MM.1S (cell line): ENCODE measurements around the gene CPLX3.

Experiments
- EZH2 ChIP-seq: fragments of 300-600 bp; sonication (generic); optimal IDR thresholded peaks from 2 replicates; pipeline ENCODE3; 2017; ENCODE audit warnings: low read depth, mild to moderate bottlenecking, antibody characterized with exemption, low read length, mixed read lengths
- EZH2phosphoT487 ChIP-seq: fragments of 300-600 bp; sonication (generic); IDR thresholded peaks from 2 replicates; pipeline ENCODE4 v1.6.1; 2018; ENCODE audit warnings: antibody characterized with exemption, low read length
- TF ChIP-seq, protein P1 (sequence below): fragments of 300-600 bp; sonication (generic); IDR thresholded peaks from 2 replicates; pipeline ENCODE4 v1.5.1; 2016; ENCODE audit warnings: antibody characterized with exemption, low read length, mixed read lengths

DNA sequence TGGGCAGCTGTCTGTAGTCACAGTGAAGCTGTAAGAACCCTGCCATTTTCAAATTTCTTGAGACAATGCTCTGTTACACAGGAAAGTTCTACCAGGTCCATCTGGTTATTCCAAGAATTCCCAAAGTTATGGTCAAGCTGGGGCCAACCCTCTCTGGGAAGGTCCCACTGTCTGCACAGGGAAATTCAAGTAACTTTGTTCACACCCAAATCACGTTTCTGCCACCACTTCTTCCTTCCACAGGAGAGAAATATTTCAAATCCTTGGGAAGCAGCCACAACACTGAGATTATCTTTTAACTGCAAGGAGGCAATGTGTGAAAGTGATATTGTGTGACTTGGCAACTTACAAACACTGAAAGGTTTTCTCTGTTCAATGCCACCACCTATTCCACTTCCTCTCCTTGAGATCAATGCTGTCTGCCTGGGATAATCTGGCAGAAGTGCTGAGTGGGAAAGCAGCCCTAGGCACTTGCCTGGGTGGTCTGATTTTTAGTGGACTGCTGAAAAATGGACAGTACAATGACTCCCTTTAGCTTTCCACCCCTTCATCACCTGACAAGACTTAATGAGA is 41.1 kb downstream of the CPLX3 start:
- TF ChIP-seq, protein P1, sequence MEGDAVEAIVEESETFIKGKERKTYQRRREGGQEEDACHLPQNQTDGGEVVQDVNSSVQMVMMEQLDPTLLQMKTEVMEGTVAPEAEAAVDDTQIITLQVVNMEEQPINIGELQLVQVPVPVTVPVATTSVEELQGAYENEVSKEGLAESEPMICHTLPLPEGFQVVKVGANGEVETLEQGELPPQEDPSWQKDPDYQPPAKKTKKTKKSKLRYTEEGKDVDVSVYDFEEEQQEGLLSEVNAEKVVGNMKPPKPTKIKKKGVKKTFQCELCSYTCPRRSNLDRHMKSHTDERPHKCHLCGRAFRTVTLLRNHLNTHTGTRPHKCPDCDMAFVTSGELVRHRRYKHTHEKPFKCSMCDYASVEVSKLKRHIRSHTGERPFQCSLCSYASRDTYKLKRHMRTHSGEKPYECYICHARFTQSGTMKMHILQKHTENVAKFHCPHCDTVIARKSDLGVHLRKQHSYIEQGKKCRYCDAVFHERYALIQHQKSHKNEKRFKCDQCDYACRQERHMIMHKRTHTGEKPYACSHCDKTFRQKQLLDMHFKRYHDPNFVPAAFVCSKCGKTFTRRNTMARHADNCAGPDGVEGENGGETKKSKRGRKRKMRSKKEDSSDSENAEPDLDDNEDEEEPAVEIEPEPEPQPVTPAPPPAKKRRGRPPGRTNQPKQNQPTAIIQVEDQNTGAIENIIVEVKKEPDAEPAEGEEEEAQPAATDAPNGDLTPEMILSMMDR = no peak
- TF ChIP-seq EZH2phosphoT487 (no peak), EZH2 (no peak)
